Measurements from ENCODE around the gene NPAS3.

Gene NPAS3

DNA sequence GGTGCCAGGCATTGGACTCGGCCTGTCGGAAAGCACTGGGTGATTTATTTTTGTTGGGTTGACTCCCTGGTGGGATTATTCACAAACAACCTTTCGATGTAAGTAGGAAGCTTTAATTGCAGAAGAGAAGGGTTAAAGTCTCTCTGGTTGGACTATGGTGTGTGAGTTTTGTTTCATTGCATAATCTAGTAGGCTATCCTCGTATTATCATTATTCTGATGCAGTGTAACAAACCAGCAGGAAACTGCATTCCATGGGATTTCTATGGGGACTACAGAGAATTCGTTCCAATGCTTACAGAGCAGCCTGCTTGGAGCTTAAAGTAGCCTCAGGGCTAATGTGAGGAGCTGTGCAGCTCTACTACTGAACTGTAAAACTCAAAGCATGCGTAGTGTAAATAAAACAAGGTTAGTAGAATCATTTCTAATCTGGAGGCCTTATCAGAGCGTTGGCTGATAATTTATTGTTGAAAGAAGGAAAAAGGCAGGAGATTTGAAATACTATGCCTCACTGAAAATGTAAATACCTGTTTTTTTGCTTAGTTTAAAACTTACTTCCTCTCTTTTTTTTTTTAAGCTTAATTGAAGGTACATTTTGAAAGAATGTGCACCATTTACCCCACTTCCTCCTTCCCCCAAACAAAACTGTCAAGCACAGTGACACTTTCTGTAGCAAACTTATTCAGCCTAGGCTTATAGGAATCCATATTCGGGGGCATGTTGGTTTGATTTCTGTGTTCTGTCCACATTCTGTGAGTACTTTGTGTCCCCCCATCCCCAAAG, 226.7 kb downstream of the NPAS3 start:
- no peak for DNase-seq (ENCODE audit: low read depth in 2 of 2)

DNA sequence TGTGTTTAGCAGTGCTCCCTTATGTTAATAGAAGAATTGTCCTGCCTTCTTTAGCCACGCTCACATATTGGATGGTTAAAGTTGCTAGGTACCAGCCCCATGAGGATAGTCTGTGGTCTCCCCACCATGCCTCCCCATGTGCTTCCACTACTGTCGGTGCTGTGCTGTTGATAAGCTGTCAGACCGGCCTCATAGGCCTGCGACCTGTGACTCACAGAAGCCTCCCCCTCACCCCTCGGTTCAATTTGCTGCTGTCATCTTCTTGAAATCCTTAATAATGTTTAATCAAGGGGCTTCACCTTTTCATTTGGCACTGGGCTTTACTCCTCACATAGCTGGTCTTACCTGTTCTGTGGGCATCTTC, 227.2 kb downstream of the NPAS3 start:
- DNase-seq (ENCODE audit: low read depth in 2 of 2): no peak

DNA sequence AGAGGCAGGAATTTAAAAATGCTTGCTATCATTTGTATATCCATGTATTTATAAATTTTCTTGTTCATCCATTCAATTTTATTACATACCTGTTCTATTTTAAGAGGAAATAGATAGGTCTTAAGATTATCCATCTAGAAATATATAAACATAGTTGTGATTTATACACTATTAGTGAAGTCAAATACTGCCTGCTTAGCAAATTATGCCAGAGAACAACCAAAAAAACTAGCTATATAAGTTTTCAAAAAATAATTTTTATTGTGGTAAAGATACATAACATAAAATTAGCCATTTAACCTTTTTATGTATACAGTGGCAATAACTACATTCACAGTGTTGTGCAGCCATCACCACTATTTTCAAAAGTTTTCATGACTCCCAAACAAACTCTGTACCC, 237.3 kb downstream of the NPAS3 start:
- DNase-seq (ENCODE audit: low read depth in 2 of 2): no peak

DNA sequence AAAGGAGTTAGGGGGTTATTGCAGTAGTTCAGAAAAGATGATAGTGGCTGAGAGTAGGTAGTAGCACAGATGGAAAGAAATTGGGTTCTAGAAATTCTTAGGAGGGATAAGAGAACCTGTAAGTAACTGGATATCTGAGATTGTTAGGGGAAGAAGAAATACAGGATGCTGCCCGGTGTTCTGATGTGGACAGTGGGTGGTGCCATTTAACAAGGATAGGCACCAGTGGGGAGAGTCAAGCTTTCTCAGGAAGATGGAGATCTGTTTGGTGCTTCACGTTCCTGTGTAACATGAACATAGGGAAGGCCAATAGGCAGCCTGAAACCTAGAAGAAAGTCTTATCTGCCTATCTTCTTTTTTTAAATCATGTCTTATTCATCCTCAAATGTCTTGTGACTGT, 245.9 kb downstream of the NPAS3 start:
- no peak for DNase-seq (ENCODE audit: low read depth in 2 of 2)

DNA sequence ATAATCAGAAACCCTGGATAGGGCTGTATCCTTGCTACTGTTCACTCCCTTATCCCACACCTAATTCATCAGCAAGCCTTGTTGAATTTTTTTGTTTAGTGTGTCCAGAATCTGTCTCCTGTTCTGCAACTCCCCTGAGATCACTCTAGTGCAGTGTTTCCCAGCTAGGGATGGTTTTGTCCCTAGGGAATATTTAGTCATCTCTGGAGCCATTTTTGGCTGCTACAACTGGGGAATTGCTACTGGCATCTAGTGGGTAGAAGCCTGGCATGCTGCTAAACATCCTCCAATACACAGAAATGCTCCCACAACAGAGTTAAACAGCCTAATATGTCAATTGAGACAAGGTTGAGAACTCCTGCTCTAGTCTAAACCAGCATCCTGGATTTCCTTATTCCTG, 248.0 kb downstream of the NPAS3 start:
- DNase-seq (ENCODE audit: low read depth in 2 of 2): no peak

DNA sequence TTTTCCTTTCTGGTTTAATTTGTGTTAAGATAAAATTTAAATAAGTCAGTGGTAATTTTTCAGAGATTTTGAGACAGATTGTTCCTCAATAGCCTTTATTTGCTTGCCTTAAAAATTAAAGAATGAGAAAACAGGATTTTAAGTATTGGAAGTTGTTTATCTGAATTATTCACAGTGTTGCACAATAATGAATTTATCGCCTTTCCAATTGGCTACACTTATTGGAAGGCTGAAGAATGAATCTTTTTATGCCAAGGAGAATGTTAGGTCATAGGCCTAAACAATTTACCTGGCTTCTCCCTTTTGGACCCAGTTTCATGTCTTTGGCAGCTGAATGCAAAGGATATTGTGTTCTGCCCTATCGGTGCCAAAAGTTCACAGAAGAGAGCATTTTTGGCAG, 250.2 kb downstream of the NPAS3 start:
- DNase-seq (ENCODE audit: low read depth in 2 of 2): no peak

DNA sequence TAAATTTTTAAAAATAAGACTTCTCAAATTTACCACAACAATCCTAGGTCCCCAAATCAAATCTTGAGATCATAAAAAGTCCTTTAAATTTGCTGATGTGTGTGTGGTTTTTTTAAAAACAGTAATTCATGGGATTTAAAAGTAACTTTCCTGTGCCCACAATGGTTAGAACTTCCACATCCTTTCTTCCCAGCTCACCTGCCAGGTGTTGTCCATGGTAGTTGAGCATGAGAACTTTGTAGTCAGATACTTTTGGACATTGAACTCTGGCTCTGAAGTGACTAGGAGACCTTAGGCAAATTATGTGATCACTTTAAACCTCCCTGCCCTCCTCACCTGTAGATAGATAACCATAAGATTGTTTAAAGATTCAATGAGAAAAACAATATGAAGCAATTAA, 253.2 kb downstream of the NPAS3 start:
- DNase-seq (ENCODE audit: low read depth in 2 of 2): no peak

DNA sequence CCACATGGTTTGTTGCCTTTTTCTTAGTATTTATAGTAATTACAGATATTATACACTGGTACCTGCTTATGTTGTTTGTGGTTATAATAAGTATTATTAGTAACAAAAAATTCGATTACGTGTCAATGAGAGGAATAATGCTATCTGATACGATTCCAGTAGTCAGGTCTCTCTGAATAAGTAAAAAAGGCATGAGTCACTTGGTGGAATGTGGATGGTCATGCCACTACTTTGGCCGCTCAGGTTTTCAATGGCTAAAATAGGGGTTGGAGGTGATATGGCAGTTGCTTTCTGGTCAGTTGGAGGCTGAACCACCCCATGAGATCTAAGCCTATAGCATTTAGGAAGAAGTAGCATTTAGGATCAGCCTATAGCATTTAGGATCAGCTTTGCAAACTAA, 255.9 kb downstream of the NPAS3 start:
- DNase-seq (ENCODE audit: low read depth in 2 of 2): no peak

DNA sequence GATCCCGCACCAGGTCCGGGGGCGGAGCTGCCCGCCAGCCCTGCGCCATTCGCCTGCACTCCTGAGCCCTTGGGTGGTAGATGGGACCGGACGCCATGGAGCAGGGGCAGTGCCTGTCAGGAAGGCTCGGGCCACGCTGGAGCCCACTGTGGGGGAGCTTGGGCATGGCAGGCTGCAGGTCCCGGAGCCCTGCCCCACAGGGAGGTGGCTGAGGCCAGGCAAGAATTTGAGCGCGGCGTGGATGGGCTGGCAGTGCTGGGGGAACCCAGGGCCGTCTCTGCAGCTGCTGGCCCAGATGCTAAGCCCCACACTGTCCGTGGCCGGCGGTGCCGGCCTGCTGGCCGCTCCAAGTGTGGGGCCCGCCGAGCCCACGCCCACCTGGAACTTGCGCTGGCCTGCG, 260.0 kb downstream of the NPAS3 start:
- no peak for DNase-seq (ENCODE audit: low read depth in 2 of 2)

DNA sequence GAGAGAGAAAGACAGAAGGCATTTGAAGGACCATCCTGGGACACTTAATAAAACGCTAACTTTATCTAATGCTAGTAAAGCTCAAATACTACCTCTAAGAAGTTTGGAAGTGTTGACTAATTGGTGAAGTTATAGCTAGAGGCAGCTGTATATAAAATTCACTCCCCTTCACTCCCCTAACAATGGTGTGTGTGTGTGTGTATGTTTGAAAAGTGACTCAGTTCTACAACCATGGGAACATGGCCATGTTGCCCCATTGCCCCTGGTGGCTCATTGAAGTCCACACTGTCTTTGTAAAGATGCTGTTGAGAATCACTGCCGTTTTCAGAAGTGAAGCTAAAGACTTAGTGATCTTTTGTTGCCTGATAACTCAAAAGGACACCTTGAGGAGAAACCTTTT, 262.4 kb downstream of the NPAS3 start:
- DNase-seq (ENCODE audit: low read depth in 2 of 2): no peak

DNA sequence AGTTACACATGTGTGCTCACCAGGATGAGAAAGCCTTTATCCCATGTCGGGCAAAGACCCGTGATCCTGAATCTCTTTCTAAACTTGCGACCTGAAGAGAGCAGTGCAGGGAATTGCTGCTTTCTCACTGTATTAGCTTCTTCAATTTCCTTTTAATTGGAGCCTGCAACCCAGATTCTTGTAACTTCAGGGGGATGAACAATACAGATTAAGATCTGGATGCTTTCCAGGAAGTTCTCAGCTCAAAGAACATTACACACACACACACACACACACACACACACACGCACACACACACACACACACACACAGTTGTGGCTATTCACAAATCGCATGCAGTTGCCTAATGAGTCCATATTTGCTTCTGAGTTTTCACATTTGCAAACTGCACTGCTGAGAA, 268.3 kb downstream of the NPAS3 start:
- DNase-seq (ENCODE audit: low read depth in 2 of 2): no peak

DNA sequence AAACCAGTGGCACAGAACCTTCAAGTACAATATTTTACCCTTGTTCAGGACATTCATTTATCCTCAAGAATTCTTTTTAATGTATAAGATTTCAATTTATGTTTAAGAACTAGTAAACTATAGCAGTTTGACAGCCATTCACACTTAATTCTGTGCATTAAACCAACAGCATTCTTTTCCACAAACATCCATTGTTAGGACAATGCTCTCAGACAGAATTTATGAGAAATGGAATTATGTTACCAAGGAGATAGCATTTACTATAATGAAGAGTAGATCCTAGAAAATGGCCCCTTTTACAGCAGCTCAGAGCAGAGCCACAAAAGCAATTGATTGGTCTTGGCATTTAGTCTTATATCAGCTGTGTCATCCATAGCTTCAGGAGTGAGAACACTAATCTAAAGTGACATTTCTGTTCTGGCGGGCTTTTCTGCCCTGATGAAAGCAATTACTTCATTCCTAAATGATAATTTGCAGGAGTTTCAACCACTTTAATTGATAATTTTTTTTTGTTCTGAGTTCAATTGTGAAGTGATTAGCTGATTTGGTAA, 268.9 kb downstream of the NPAS3 start:
- DNase-seq (ENCODE audit: low read depth in 2 of 2): no peak

DNA sequence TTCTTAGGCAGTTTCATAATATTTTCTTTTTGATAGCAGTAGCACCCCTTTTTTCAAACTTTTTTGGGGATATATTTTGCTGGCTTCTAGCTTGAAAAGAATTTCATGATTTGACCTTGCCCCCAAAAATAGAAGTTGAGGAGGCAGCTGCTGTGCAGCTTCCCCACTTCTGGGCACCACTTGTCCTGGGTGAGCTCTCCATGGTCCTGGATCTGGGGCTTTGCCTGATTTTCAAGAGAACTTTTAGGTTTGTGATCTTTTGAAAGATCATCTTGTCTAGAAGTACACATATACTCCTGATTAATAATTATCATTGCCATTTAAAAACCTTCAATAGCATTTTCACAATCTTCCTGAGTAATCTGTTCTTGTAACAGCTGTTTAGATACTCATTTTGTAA, 271.6 kb downstream of the NPAS3 start:
- no peak for DNase-seq (ENCODE audit: low read depth in 2 of 2)

DNA sequence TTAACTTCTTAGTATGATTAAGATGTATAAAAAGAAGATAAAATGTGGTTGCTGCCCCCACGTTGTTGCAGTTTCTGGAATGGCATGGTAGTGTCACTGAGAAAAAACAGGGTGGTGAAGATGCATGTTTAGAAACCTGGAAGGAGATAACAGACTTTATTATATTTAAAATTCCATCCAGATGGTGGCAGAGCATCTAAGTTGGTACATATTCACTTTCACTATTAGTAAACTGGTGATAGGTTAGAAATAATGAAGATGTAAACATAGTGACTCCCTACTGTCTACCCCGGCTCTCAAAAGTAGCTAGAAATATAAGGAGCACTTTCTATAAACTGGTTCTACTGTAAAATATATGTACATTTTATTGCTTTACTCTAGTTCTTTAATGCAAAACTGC, 279.3 kb downstream of the NPAS3 start:
- no peak for DNase-seq (ENCODE audit: low read depth in 2 of 2)

DNA sequence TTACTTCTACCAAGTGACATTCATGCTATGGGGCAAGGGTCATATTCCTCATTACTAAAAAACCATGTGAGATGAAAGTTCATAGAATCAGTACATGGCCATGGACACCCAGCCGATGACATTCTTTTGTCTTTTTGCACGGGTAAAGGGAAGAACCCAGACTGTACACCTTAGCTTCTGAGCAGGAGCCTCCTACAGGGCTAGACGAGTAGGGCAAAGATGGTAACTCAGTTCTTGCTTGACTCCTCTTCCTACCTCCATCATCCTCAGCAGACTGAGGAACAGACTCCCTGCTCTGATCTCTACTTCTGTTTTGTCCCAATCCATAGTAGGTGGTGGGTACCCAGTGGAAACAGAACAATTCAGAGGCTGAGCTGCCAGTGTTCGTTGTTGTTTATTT, 281.3 kb downstream of the NPAS3 start:
- no peak for DNase-seq (ENCODE audit: low read depth in 2 of 2)

DNA sequence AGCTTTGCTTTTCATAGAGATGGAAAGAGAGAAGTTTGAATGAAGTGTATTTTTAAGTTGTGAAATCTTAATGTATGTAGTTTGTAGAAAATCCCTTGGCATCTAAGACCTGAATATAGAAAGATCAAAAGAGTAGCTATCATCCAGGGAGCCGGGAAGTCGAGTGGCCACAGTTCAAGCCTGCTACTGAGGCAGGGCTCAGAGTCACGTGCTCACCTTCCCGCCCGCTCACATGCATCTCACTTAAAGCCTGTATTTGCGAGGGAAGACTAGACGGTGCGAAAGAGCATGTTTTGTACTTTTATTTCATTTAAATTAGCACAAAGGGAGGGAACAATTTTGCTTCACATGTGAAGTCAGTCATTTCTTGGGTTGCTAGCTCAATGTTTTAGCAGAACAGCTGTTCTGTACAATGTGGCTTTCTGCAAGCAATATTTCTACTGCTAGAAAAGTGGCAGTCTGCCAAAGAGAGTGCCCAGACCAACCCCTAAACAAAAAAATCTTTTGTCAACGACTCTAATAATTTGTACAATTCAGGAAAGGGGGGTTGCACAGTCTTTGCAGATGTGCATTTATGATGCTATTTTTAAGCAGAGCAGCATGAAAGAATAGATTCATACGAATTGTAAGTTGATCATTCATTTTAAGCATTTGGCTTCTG, 290.7 kb downstream of the NPAS3 start:
- DNase-seq (ENCODE audit: low read depth in 2 of 2): no peak

DNA sequence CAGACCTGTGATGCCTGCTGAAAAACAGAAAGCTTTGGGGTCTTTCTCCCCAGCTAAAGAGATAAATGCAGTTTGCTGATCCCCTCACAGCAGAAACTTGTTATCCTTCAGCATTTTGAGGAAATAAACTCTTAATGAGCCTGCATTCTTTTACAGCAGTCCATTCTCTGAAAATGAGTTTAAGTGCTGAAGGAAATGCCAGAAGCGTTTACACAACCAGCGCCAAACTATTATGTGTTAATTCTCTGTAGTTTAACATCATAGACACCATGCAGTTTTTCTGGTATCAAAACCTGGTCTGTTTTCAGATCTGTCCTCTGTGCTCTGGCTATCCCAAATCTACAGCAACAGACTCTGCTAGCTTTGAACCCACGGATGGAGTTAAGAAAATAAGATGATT, 291.3 kb downstream of the NPAS3 start:
- DNase-seq (ENCODE audit: low read depth in 2 of 2): no peak

DNA sequence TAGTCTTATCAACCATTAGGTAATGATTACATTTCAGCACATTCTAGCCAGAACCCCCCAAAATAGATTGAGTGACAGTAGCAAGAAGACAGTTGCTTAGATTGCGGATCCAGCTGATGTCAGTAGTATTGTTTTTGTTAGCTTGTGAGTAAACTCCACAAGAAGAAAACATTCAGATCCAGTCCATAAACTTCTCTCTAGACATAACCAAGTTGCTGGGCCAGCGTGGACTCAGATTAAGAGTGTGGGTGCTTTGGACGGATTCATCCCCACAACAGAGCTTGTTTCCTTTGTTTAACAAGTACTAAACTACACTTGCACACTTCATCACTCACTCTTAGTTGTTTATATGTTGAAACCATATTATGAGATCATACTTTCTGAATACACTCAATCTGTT, 293.4 kb downstream of the NPAS3 start:
- no peak for DNase-seq (ENCODE audit: low read depth in 2 of 2)

DNA sequence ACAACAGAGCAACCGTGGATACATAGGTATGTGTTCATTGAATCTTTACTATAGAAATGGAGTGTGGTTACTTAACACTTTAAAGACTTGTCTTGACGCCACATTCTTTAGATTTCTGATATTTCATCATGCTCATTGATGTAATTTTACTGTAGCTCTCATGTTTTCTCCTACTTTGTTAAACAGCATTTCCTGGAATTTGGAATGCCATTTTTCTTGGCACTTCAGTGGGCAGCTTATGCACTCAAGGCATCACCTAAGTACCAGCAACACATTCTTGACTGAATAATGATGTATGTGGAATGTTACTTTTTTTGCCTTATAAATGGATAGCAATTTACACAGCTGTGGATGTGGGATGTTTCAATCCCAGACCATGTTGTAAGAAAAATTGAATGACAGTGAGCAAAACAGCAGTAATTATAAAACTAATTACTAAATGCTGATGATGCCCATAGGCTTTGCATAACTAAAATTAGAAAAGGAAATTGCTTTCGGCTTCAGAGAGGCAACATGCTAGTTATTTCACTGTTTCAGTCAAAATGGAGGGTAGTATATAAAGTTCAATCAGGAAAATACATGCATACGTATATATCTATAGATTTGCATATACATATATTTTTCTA, 298.5 kb downstream of the NPAS3 start:
- no peak for DNase-seq (ENCODE audit: low read depth in 2 of 2)

DNA sequence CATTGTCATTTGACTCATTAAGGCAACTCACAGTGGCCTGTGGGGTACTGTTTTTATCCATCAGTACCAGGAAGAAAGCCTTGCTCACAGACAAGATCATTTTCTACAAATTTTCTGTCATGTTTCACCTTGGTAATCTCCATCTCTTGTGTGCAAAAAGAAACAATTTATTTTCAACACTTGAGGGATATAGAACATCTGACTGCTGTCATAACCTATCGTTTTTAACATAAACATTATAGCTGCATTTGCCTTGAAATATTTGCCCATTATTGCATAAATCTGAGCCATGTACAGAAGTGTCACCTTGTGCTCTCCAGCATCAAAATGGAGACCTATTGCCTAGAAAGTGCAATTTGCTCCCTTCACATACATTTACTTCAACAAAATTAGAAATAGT, 300.8 kb downstream of the NPAS3 start:
- no peak for DNase-seq (ENCODE audit: low read depth in 2 of 2)

DNA sequence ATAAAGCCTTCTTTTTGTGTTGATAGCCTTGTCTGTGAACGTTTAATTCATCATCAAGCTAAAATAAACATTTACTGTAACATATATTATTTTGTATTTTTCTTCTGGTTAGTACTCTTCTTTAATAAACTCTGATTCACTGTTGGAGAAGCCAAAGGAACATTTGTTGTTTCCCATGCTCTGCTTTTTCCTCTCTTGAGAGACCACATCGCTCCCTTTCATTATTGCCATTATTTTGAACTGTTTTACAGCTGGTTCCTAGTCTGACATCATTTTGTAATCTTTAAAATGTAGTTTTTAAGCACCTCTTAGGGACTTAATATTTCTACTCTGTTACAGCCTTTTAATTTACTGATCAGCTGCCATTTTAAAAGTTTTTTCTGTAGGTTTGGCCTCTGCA, 301.8 kb downstream of the NPAS3 start:
- DNase-seq (ENCODE audit: low read depth in 2 of 2): no peak

DNA sequence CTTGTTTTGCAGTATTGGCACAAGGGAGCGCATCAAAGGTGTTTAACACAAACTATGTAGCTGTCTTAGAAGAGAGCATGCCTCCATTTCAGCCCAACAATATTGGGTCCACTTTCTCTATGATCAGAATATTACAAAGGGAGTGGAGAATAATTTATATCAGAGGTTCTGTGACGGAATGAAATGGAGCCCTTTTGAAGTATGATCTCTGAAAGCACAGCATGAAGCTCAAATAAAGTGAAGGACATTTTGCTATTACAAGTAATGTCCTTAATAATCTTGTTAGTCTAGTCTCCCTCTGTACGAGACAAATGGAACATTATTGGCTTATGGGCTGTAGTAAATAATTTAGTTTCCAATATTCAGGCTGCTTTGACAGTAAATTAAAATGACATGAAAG, 302.7 kb downstream of the NPAS3 start:
- DNase-seq (ENCODE audit: low read depth in 2 of 2): no peak

DNA sequence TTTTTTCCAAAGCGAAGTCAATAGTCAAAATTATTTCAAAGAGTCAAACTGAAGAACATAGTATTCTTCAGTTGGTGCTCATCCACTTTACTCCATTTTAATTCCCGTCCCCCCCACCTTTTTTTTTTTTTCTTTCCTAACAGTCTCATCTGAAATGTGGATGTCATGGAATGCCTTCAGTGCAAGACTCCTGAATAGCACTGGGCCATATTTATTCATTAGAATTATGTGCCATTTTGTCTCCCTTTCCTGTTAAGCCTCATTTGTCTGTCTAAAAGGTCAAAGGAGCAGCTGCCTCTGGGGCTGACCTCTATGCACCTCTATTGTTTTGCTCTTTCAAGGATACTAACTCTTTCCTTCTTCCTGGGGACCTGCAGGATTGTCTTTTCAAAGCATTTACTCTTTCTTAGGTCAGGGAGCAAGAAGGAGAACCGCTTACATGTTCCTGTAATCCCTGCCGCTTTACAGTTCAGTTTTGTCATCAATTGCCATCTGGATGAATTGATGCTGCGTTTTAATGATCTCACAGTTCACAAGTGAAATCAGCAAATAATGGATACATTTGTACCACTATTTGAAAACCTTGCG, 310.6 kb downstream of the NPAS3 start:
- no peak for DNase-seq (ENCODE audit: low read depth in 2 of 2)
